RKO (cell line): ENCODE data around the gene NES.

ENCODE experiments used
- DNase-seq: peaks from one replicate; pipeline ENCODE4 v3.0.0-alpha.2; 2016; ENCODE audit warnings: low spot score

NES gene

GRCh38 chr1:156680056-156680455 lies 2.8 kb upstream of the NES start:
- DNase-seq: no peak

GRCh38 chr1:156677616-156678596 lies 699 bp upstream of the NES start:
- peak; percentile 87 for DNase-seq

- DNase-seq: no peak
Measured at GRCh38 chr1:156676114-156676819, 940 bp downstream of the NES start.

- no peak for DNase-seq
Measured at GRCh38 chr1:156675210-156676113, 1.7 kb downstream of the NES start.

- DNase-seq: no peak
Measured at GRCh38 chr1:156673387-156674121, 3.7 kb downstream of the NES start.

GRCh38 chr1:156671804-156672203 lies 5.4 kb downstream of the NES start:
- DNase-seq: no peak

- no peak for DNase-seq
Measured at GRCh38 chr1:156670791-156671190, 6.4 kb downstream of the NES start.

GRCh38 chr1:156670359-156670758 lies 6.8 kb downstream of the NES start:
- no peak for DNase-seq

- no peak for DNase-seq
Measured at GRCh38 chr1:156669794-156670193, 7.4 kb downstream of the NES start.

GRCh38 chr1:156668801-156669637 lies 8.2 kb downstream of the NES start:
- DNase-seq: no peak

GRCh38 chr1:156667968-156668709 lies 9.1 kb downstream of the NES start:
- no peak for DNase-seq

GRCh38 chr1:156667610-156667967 lies 9.6 kb downstream of the NES start:
- DNase-seq: no peak

- no peak for DNase-seq
Measured at GRCh38 chr1:156666862-156667609, 10.2 kb downstream of the NES start.

- no peak for DNase-seq
Measured at GRCh38 chr1:156665539-156665938, 11.7 kb downstream of the NES start.

GRCh38 chr1:156664767-156665411 lies 12.3 kb downstream of the NES start:
- no peak for DNase-seq

- no peak for DNase-seq
Measured at GRCh38 chr1:156664046-156664766, 13.0 kb downstream of the NES start.

- no peak for DNase-seq
Measured at GRCh38 chr1:156663178-156663577, 14.0 kb downstream of the NES start.

GRCh38 chr1:156662800-156663055 lies 14.5 kb downstream of the NES start:
- no peak for DNase-seq
